AG04450 (cell line): Measurements from ENCODE around the gene GGT7. TPM values are rescaled to one million over a fixed set of nuclear protein-coding genes. Genes with fewer than 3 reads are reported as not detected.
A peak's percentile ranks its signal among the peaks of the same experiment; 100 is the strongest.
"Not testable (repeated sequence)": the region's sequence is repeated elsewhere in the genome, so short reads cannot be mapped to it uniquely, and the experiment has no call there.

ENCODE experiments used
- CTCF ChIA-PET: fragments of 300-600, 350-600 bp; formaldehyde crosslinking; extraction: SDS; loops from one replicate; lab custom pipeline; 2022; ENCODE audit warnings: antibody characterized with exemption, inconsistent platforms; lab: Charles Lee
- POLR2A ChIA-PET: fragments of 350-600 bp; formaldehyde crosslinking; extraction: SDS; loops from one replicate; lab custom pipeline; 2021; ENCODE audit warnings: antibody characterized with exemption, inconsistent platforms; lab: Yijun Ruan, JAX
- DNase-seq: peaks from one replicate; pipeline ENCODE4 v3.0.0-alpha.2; 2011; ENCODE audit warnings: low read depth, low spot score
- H3K27ac ChIP-seq: one replicate; pipeline ENCODE4 v1.5.1; 2012; ENCODE audit warnings: low read depth, low read length, control low read depth
- H3K27me3 ChIP-seq: one replicate; pipeline ENCODE4 v1.6.0; 2012; ENCODE audit warnings: low read length; ENCODE audit not compliant: control insufficient read depth, insufficient read depth
- H3K4me3 ChIP-seq: 2 replicates; pipeline ENCODE4 v1.5.1; 2011; ENCODE audit warnings: mild to moderate bottlenecking, low read depth, low read length, control low read depth
- H3K9me3 ChIP-seq: 2 replicates; pipeline ENCODE4 v1.5.1; 2012; ENCODE audit warnings: low read length; ENCODE audit not compliant: control insufficient read depth, insufficient read depth
- polyA plus RNA-seq: library from polyadenylated mRNA; depleted of rRNA; stranded (reverse); fragments of >200 nt; gene quantifications from 2 replicates; pipeline ENCODE4 v1.2.3, GENCODE V29; 2011
- TF ChIP-seq, protein P1 (sequence below): IDR thresholded peaks from 2 replicates; pipeline ENCODE4 v1.5.1; 2011; ENCODE audit warnings: low read depth, low read length, control low read depth, inconsistent platforms

GGT7 gene
- polyA plus RNA-seq, 1 experiment, result 12.1 TPM

DNA sequence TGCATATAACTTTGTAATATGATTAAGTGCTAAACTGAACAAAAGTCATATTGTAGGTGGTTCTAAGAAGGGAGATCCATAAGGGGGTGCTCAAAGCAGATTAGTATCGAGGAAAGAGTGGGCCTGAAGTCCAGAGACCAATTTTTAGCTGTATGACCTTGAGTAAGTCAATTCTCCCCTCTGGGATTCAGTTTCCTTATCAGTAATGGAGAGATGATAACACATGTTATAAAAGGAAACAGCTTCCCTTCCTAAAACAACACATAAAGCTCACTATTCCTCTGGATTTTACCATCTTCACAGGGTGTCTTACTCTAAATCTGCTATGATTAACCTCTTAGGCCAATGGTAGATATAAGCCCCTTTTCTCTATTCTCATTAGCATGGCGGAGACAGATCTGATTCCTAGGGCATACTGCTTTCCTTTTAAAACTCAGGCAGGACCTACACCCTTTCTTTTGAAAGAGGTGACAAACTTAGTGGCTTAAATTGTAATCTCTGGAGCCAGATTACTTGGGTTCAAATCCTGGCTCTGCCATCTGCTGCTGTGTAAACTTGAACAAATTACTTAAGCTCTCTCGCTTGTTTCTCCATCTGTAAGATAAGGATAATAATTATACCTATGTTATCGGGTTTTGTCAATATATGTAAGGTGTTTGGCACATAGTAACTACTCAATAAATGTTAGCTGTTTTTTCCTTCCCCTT lies 43.2 kb upstream of the GGT7 start:
- ChIA-PET CTCF (interaction anchor here (0.6 kb wide), 1 partner anchor 84 kb away, joined by 3 read pairs; no protein-coding TSS in a partner anchor), POLR2A (no interaction called here)
- Histone ChIP-seq H3K27ac (no peak overlapping the region), H3K9me3 (no peaks in the 10 kb centered on the region), H3K27me3 (no peaks in the 10 kb centered on the region), H3K4me3 (no peak overlapping the region)
- TF ChIP-seq, protein P1, sequence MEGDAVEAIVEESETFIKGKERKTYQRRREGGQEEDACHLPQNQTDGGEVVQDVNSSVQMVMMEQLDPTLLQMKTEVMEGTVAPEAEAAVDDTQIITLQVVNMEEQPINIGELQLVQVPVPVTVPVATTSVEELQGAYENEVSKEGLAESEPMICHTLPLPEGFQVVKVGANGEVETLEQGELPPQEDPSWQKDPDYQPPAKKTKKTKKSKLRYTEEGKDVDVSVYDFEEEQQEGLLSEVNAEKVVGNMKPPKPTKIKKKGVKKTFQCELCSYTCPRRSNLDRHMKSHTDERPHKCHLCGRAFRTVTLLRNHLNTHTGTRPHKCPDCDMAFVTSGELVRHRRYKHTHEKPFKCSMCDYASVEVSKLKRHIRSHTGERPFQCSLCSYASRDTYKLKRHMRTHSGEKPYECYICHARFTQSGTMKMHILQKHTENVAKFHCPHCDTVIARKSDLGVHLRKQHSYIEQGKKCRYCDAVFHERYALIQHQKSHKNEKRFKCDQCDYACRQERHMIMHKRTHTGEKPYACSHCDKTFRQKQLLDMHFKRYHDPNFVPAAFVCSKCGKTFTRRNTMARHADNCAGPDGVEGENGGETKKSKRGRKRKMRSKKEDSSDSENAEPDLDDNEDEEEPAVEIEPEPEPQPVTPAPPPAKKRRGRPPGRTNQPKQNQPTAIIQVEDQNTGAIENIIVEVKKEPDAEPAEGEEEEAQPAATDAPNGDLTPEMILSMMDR, result no peak
- DNase-seq, result no peak

DNA sequence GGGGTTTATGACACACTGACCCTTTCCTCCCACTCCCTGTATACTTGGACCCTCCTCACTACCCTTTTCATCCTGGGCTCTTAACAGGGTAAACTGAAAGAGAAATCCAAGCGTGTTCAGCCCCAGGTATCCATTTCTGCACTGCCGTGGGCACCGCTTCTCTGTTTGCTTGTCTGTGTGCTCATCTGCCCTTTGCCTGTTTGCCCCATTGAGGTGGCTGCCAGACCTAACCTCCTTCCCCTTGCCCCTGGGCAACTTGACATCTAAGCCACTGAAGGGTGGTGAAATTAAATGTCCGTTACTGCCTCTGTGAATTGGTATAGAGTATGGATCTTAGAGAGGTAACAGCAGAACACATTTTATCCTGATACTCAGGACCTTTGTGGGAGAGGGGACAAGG lies 42.5 kb upstream of the GGT7 start:
- no peak for DNase-seq
- no peaks in the 10 kb centered on the region for H3K27me3 ChIP-seq
- TF ChIP-seq, protein P1, result no peak
- POLR2A ChIA-PET, result no interaction called here
- CTCF ChIA-PET, result no interaction called here
- H3K9me3 ChIP-seq, result no peaks in the 10 kb centered on the region
- H3K4me3 ChIP-seq, result no peak overlapping the region
- no peak overlapping the region for H3K27ac ChIP-seq

DNA sequence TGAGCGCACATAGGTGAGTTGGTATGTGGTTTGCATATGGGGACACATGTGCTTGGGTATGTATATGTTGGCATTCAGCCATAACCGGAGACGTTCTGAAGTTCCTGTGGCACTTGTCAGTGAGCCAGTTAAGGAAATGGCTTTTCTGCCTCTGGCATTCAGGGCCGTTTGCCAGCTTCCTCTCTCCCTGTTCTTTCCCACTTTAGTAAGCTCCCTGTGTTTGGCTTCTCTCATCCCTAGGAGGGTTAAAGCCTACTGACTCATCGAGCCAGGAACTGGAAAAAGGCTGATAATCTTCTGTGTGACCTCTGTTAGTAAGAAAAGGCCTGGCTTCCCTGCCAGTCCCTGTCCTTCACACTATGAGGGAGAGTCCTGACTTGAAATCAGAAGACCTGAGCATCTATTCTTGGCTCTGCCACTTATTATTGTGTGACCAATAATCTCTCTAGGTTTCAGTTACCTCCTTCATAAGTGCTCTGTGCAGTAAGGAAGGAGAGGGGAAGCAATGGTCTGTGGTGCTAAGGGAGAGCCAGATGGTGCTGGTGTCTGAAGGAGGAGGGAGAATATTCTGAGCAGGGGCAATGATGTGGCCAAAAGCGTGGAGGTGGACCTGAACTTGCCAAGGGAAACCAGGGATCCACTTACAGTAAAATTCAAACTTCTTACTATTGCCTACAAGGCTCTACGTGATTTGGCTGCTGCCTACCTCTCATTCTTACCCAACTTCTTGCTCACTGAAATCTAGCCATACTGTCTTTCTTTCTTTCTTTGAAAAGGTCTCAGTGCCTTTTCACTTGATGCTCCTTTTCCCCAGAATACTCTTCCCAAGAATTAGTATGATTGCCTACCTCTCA lies 35.2 kb upstream of the GGT7 start:
- H3K9me3 ChIP-seq, result no peaks in the 10 kb centered on the region
- H3K4me3 ChIP-seq, result no peak overlapping the region
- ChIA-PET POLR2A (no interaction called here), CTCF (interaction anchor here (0.5 kb wide), 1 partner anchor 189 kb away, joined by 6 read pairs; no protein-coding TSS in a partner anchor)
- DNase-seq, result peak; percentile 61
- peak overlapping the region; percentile 50 for H3K27ac ChIP-seq
- no peaks in the 10 kb centered on the region for H3K27me3 ChIP-seq
- TF ChIP-seq, protein P1, result no peak

DNA sequence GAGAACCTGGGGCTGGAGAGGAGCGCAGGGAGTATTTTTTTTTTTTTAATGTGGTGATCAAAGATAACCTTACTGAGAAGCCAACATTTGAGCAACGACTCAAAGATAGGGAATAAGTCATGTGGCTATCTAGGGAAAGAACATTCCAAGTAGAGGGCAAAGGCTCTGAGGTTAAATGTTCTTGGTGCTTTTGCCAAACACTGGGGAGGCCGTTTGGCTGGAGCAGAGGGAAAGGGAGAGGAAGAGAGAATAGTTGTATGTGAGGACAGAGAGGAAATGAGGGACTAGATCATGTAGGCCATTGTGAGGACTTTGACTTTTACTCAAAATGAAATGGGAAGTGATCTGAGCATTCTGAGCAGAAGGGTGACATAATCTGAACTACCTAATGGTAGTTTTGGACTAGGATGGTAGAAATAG lies 31.6 kb upstream of the GGT7 start:
- POLR2A ChIA-PET, result interaction anchor here (0.7 kb wide), 2 partner anchors 28 to 124 kb away, joined by 9 to 11 read pairs; no protein-coding TSS in a partner anchor

DNA sequence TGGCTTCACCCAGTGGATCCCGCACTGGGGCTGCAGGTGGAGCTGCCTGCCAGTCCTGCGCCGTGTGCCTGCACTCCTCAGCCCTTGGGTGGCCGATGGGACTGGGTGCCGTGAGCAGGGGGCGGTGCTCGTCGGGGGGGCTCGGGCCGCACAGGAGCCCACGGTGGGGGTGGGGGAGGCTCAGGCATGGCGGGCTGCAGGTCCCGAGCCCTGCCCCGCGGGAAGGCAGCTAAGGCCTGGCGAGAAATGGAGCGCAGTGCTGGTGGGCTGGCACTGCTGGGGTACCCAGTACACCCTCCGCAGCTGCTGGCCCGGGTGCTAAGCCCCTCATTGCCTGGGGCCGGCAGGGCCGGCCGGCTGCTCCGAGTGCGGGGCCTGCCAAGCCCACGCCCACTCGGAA lies 26.1 kb upstream of the GGT7 start:
- CTCF ChIA-PET, result not testable (repeated sequence)
- POLR2A ChIA-PET, result interaction anchor here (1.8 kb wide), 1 partner anchor 22 kb away, joined by 5 read pairs; the partner anchor contains the start of gene ACSS2

More for the DNA sequence above, 31.6 kb upstream of the GGT7 start:
- DNase-seq, result no peak
- Histone ChIP-seq H3K9me3 (no peaks in the 10 kb centered on the region), H3K4me3 (no peak overlapping the region), H3K27ac (no peak overlapping the region), H3K27me3 (no peaks in the 10 kb centered on the region)
- CTCF ChIA-PET, result no interaction called here
- TF ChIP-seq, protein P1, result no peak

DNA sequence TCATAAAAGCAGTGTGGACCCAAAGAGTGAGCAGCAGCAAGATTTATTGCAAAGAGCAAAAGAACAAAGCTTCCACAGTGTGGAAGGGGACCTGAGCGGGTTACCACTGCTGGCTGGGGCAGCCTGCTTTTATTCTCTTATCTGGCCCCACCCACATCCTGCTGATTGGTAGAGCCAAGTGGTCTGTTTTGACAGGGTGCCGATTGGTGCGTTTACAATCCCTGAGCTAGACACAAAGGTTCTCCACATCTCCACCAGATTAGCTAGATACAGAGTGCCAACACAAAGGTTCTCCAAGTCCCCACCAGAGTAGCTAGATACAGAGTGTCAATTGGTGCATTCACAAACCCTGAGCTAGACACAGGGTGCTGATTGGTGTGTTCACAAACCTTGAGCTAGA lies 25.5 kb upstream of the GGT7 start:
- H3K4me3 ChIP-seq, POLR2A ChIA-PET, H3K27ac ChIP-seq, H3K9me3 ChIP-seq, H3K27me3 ChIP-seq, CTCF ChIA-PET, DNase-seq: not testable (repeated sequence)

More for the DNA sequence above, 26.1 kb upstream of the GGT7 start:
- not testable (repeated sequence) for DNase-seq, H3K9me3 ChIP-seq, H3K27ac ChIP-seq, H3K4me3 ChIP-seq, H3K27me3 ChIP-seq
